ENCODE results near the gene KRT17.
"Not testable (repeated sequence)": the region's sequence is repeated elsewhere in the genome, so short reads cannot be mapped to it uniquely, and the experiment has no call there.

The KRT17 gene

DNA sequence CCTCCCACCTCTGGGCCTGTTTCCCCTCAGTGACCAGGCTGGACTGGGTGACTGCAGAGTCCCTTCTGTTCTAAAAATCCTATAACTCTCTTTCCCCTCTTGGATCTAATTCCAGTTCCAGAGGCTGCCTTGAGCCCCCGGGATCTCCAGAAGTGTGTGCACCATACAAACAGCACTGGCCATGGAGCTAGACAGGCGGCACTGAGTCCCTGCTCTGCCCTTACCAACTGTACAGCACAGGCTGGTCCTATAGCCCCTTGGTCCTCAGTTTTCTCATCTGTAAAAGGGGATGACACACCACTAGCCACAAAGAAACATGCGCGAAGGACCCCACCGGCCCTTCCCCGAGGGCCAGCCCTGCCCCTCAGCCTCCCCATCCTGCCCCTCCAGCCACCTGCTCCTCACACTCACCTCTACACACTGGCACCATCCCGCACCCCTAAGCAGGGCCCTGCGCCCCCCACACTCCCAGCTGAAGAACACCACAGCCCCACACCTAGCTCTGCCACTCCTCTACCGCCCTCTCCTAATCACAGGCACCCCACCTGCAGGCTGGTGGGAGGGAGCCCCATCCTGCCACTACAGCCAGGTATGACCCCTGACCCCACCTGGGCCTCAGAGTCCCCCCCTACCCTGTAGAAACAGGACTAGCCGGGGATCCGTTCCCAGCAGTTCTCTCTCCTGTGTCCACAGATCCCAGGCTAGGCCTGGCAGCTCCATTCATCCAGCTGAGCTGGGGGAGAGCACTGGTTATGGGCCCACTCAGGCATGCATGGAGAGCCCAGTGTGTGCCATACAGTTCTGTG lies 10.9 kb downstream of the KRT17 start:
- TF ChIP-seq, protein P1, sequence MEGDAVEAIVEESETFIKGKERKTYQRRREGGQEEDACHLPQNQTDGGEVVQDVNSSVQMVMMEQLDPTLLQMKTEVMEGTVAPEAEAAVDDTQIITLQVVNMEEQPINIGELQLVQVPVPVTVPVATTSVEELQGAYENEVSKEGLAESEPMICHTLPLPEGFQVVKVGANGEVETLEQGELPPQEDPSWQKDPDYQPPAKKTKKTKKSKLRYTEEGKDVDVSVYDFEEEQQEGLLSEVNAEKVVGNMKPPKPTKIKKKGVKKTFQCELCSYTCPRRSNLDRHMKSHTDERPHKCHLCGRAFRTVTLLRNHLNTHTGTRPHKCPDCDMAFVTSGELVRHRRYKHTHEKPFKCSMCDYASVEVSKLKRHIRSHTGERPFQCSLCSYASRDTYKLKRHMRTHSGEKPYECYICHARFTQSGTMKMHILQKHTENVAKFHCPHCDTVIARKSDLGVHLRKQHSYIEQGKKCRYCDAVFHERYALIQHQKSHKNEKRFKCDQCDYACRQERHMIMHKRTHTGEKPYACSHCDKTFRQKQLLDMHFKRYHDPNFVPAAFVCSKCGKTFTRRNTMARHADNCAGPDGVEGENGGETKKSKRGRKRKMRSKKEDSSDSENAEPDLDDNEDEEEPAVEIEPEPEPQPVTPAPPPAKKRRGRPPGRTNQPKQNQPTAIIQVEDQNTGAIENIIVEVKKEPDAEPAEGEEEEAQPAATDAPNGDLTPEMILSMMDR (IDR thresholded peaks at IDR 0.05; ENCODE audit: extremely low read depth, missing control alignments): no peak
- no peak for DNase-seq (ENCODE audit: low spot score)

DNA sequence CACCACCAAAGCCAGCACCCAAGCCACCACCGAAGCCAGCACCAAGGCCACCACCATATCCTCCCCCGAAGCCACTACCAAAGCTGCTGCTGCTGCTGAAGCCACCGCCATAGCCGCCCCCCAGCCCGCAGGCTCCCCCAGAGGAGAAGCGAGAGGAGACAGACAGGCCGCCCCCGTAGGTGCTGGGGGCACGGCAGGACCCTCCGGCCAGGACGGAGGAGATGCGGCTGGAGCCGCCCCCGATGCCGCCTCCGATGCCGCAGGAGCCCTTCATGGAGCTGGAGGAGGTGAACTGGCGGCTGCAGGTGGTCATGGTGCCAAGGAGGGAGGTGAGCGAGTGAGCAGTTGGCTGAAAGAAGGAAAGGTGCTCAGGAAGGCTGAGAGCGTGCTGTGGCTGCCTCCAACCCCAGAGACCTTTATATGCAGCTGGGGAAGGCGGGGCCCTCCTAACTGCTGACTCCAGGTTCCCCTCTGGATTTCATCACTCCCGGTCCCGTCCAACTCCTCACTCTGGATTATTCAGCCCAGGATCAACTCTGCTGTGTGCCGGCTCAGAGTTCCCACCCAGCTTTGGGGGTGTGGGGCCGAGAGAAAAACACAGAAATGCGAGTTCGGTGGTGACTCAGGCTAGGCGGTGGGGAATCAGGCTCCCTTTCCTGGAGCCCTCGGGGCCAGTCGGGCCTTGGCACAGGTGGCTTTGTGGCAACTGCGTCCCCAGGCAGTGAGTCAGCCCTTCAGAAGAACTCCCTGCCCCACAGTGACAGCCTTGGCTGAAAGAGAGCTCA lies 11.8 kb downstream of the KRT17 start, which contains the start of gene KRT16:
KRT16 (minus strand) TSS at position 392 of the 785 bp plus-strand sequence; CDS start at position 313, 79 bp downstream.
- DNase-seq (ENCODE audit: low spot score): not testable (repeated sequence)

DNA sequence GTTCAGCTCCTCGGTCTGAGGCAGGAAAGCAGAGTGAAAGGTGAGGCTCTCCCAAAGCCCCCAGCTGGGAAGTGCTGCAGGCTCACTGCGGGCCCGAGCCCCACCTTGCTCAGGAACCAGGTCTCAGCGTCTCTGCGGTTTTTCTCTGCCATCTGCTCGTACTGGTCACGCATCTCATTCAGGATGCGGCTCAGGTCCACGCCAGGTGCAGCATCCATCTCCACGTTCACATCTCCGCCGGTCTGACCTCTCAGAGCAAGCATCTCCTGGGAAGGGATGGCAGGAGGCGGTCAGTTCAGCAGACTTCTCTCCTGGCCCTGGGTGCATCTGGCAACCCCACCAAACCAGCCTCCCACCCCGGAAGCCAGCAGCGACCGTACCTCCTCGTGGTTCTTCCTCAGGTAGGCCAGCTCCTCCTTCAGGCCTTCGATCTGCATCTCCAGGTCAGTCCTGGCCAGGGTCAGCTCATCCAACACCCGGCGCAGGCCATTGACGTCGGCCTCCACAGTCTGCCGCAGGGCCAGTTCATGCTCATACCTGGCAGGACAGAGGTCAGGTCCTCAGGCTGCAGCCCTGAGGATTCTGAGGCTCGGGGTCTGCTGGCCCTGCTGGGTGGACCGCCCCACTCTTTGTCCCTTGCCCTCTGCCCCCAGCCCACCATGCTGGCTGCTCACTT lies 13.3 kb downstream of the KRT17 start:
- no peak for DNase-seq (ENCODE audit: low spot score)

DNA sequence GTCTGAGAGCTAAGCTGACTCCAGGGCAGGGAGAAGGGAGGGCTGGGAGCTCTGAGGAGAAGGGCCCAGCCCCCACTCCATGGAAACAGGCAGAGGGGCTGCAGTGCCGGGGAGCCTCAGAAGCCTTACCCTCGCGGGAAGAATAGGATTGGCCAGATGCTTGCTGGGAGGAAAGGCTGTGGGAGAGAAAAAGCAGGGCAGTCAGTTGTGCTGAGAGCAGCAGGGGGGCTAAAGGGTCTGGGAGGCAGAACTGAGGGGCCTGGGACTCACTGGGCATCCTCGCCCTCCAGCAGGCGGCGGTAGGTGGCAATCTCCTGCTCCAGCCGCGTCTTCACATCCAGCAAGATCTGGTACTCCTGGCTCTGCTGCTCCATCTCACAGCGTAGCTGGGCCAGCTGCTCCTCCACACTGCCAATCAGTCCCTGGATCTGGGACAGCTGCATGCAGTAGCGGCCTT lies 14.3 kb downstream of the KRT17 start:
- DNase-seq (ENCODE audit: low spot score): not testable (repeated sequence)

More for the DNA sequence above, 13.3 kb downstream of the KRT17 start:
- TF ChIP-seq, protein P1 (IDR thresholded peaks at IDR 0.05; ENCODE audit: extremely low read depth, missing control alignments): no peak

DNA sequence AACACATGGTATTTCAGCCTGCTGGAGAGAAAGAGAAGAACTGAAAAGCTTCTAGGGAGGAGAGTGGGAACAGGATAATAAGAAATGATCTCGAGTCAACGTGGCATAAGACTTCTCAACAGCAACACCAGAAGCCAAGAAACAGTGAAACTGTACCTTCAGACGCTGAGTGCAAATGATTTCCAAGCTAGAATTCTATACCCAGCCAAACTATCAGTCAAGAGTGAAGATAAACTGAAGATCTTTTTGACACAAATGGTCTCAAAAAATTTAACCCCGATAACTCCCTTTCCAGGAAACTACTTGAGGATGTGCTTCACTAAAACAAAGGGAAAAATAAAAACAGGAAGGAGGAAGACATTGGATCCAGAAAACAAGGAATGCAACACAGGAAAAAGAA lies 17.4 kb downstream of the KRT17 start:
- DNase-seq (ENCODE audit: low spot score): not testable (repeated sequence)

DNA sequence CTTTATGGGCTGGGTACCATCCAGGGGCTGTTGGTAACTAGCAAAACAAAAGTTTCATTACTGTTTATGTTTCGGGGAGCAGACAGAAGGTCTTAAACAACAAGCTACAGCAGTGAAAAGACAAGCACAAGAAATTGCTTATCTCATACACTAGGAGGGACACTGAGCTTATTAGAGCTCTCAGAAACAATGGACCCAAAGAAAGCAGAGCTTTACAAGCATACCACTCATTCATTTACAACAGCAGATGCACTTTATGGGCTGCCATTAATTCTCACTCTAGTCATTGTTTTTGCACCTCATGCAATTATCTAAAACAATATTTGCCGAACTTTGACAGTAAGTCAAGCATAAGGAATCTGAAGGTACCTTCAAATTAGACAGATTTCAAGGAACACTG lies 21.9 kb downstream of the KRT17 start:
- TF ChIP-seq, protein P1 (IDR thresholded peaks at IDR 0.05; ENCODE audit: extremely low read depth, missing control alignments): no peak
- no peak for DNase-seq (ENCODE audit: low spot score)

DNA sequence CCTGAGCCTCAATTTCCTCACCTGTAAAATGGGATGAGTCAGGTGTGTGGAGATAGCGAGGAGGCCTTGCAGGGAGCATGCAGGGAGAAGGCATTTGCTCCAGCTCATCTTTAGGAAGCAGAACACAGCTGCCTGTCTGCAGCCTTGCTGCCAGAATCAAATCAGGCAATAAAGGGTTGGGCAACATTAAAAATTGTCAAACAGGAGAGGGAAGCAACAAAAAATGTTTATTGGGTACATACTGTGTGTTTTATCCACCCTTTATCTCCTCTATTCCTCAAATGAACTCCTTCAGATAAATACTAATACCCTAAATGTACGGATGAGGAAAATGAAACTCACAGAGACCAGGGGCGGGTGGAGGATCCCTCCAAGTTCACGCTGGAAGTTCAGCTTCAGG lies 24.1 kb downstream of the KRT17 start:
- TF ChIP-seq, protein P1 (IDR thresholded peaks at IDR 0.05; ENCODE audit: extremely low read depth, missing control alignments): no peak
- no peak for DNase-seq (ENCODE audit: low spot score)

DNA sequence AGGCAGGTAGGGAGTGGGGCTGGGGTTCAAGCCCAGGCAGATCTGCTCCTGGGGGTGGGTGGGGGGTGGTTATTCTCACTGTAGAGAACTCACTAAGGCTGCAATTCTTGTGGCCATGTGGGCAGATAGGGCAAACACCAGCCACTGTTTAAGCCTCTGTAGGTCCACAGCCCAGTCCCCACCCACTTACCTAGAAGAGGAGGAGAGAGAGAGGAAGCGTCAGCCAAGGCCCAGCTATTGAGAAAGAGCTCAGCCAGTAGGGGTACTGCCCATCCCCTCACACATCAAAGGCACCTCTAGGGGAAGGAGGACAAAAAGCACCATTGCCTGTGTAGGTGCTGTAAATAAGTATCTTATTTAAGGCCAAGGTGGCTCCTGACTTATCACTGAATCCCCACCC lies 24.7 kb downstream of the KRT17 start:
- no peak for DNase-seq (ENCODE audit: low spot score)
- TF ChIP-seq, protein P1 (IDR thresholded peaks at IDR 0.05; ENCODE audit: extremely low read depth, missing control alignments): no peak
